HG03565 (cell line): ENCODE results near the gene TNFSF12.

Experiments
- ATAC-seq: cut with Tn5 transposase; IDR thresholded peaks from one replicate; pipeline ENCODE4 v1.9.1; 2021; ENCODE audit warnings: mild to moderate bottlenecking, moderate library complexity; ENCODE audit not compliant: unreplicated experiment

The TNFSF12 gene

GRCh38 chr17:7548585-7549400 lies at the start of gene TNFSF12:
Gene TNFSF12, plus strand, starts transcription at chr17:7549058. Its CDS starts 96 bp downstream, at chr17:7549154.
- ATAC-seq, result no peak

GRCh38 chr17:7499161-7499560 lies 49.7 kb upstream of the TNFSF12 start:
- no peak for ATAC-seq

GRCh38 chr17:7501729-7502128 lies 47.1 kb upstream of the TNFSF12 start:
- no peak for ATAC-seq

GRCh38 chr17:7502171-7502847 lies 46.5 kb upstream of the TNFSF12 start:
- no peak for ATAC-seq

- no peak for ATAC-seq
Observed at GRCh38 chr17:7502987-7503386, 45.9 kb upstream of the TNFSF12 start.

GRCh38 chr17:7503521-7503920 lies 45.3 kb upstream of the TNFSF12 start:
- ATAC-seq, result no peak

- ATAC-seq, result no peak
Observed at GRCh38 chr17:7508145-7508544, 40.7 kb upstream of the TNFSF12 start.

GRCh38 chr17:7508846-7509245 lies 40.0 kb upstream of the TNFSF12 start:
- no peak for ATAC-seq

GRCh38 chr17:7509937-7510336 lies 38.9 kb upstream of the TNFSF12 start:
- no peak for ATAC-seq

- no peak for ATAC-seq
Observed at GRCh38 chr17:7511108-7511507, 37.8 kb upstream of the TNFSF12 start.

- ATAC-seq, result no peak
Observed at GRCh38 chr17:7512105-7512504, 36.8 kb upstream of the TNFSF12 start.

GRCh38 chr17:7512824-7513540 lies 35.9 kb upstream of the TNFSF12 start:
- ATAC-seq, result no peak

- ATAC-seq, result no peak
Observed at GRCh38 chr17:7513850-7514419, 34.9 kb upstream of the TNFSF12 start.

- no peak for ATAC-seq
Observed at GRCh38 chr17:7515911-7516610, 32.8 kb upstream of the TNFSF12 start.

- no peak for ATAC-seq
Observed at GRCh38 chr17:7523033-7523432, 25.8 kb upstream of the TNFSF12 start.

- no peak for ATAC-seq
Observed at GRCh38 chr17:7528842-7529241, 20.0 kb upstream of the TNFSF12 start.

GRCh38 chr17:7530023-7530900 lies 18.6 kb upstream of the TNFSF12 start:
- no peak for ATAC-seq

GRCh38 chr17:7538050-7538449 lies 10.8 kb upstream of the TNFSF12 start:
- no peak for ATAC-seq

GRCh38 chr17:7538891-7539545 lies 9.8 kb upstream of the TNFSF12 start:
- ATAC-seq, result no peak
